CD1c-positive myeloid dendritic cell (primary cell): ENCODE results near the gene MSI2.
A peak's percentile ranks its signal among the peaks of the same experiment; 100 is the strongest.

ENCODE experiments used
- DNase-seq: peaks from one replicate; pipeline ENCODE4 v3.0.0-alpha.2; 2016; ENCODE audit errors: extremely low spot score

Gene MSI2

GRCh38 chr17:57391076-57391825, 134.9 kb downstream of the MSI2 start:
- DNase-seq: no peak

GRCh38 chr17:57391857-57392471, 135.6 kb downstream of the MSI2 start:
- no peak for DNase-seq

- no peak for DNase-seq
These were observed 137.0 kb downstream of the MSI2 start for GRCh38 chr17:57393368-57393767.

- no peak for DNase-seq
These were observed 138.1 kb downstream of the MSI2 start for GRCh38 chr17:57394375-57394774.

- DNase-seq: no peak
These were observed 139.5 kb downstream of the MSI2 start for GRCh38 chr17:57395721-57396321.

- no peak for DNase-seq
These were observed 140.2 kb downstream of the MSI2 start for GRCh38 chr17:57396511-57396921.

GRCh38 chr17:57397402-57397801, 141.1 kb downstream of the MSI2 start:
- no peak for DNase-seq

- DNase-seq: no peak
These were observed 143.4 kb downstream of the MSI2 start for GRCh38 chr17:57399690-57400089.

- no peak for DNase-seq
These were observed 144.3 kb downstream of the MSI2 start for GRCh38 chr17:57400648-57401047.

- DNase-seq: no peak
These were observed 145.5 kb downstream of the MSI2 start for GRCh38 chr17:57401556-57402488.

GRCh38 chr17:57402681-57403180, 146.4 kb downstream of the MSI2 start:
- no peak for DNase-seq

GRCh38 chr17:57403236-57403635, 146.9 kb downstream of the MSI2 start:
- no peak for DNase-seq

- DNase-seq: no peak
These were observed 147.8 kb downstream of the MSI2 start for GRCh38 chr17:57404073-57404472.

- DNase-seq: no peak
These were observed 148.6 kb downstream of the MSI2 start for GRCh38 chr17:57404795-57405490.

GRCh38 chr17:57405491-57406072, 149.3 kb downstream of the MSI2 start:
- no peak for DNase-seq

GRCh38 chr17:57406131-57406980, 150.0 kb downstream of the MSI2 start:
- no peak for DNase-seq

GRCh38 chr17:57406981-57407286, 150.6 kb downstream of the MSI2 start:
- peak; percentile 30 for DNase-seq

GRCh38 chr17:57407287-57408070, 151.2 kb downstream of the MSI2 start:
- no peak for DNase-seq
